HG03521 (cell line): Measurements from ENCODE around the gene BSN.

Experiments used
- ATAC-seq: cut with Tn5 transposase; IDR thresholded peaks from one replicate; pipeline ENCODE4 v1.9.1; 2021; ENCODE audit warnings: mild to moderate bottlenecking, moderate library complexity; ENCODE audit not compliant: unreplicated experiment

BSN gene

GRCh38 chr3:49652218-49652902 lies 98.1 kb downstream of the BSN start:
- ATAC-seq: no peak

DNA sequence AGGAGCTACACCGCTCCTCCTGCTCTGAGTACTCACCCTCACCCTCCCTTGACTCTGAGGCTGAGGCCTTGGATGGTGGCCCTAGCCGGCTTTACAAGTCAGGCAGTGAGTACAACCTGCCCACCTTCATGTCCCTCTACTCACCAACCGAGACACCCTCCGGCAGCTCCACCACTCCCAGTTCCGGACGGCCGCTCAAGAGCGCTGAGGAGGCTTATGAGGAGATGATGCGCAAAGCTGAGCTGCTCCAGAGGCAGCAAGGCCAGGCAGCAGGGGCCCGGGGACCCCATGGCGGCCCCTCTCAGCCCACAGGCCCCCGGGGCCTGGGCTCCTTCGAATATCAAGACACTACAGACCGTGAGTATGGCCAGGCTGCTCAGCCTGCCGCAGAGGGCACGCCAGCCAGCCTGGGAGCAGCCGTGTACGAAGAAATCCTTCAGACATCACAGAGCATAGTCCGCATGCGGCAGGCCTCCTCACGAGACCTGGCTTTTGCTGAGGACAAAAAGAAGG lies 98.7 kb downstream of the BSN start:
- ATAC-seq: no peak

DNA sequence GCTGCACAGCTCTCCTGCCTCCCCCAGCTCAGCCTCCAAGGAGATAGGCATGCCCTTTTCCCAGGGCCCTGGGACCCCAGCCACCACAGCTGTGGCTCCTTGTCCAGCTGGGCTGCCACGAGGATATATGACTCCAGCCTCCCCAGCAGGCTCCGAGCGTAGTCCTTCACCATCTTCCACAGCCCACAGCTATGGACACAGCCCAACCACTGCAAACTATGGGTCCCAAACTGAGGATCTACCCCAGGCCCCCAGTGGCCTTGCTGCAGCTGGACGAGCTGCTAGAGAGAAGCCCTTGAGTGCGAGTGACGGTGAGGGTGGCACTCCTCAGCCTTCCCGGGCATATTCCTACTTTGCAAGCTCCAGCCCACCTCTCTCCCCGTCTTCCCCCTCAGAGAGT lies 99.3 kb downstream of the BSN start:
- ATAC-seq: no peak

DNA sequence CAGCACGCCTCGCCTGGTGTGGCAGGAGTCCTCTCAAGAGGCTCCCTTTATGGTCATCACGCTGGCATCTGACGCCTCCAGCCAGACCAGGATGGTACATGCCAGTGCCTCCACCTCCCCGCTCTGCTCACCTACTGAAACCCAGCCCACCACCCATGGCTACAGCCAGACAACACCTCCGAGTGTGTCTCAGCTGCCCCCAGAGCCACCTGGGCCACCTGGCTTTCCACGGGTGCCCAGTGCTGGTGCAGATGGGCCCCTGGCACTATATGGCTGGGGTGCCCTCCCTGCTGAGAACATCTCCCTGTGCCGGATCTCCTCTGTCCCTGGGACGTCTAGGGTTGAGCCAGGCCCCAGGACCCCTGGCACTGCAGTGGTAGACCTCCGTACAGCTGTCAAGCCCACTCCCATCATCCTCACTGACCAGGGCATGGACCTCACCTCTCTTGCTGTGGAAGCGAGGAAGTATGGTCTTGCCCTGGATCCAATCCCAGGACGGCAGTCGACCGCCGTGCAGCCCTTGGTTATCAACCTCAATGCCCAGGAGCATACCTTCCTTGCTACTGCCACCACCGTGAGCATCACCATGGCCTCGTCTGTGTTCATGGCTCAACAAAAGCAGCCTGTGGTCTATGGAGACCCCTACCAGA lies 100.0 kb downstream of the BSN start:
- ATAC-seq: no peak

DNA sequence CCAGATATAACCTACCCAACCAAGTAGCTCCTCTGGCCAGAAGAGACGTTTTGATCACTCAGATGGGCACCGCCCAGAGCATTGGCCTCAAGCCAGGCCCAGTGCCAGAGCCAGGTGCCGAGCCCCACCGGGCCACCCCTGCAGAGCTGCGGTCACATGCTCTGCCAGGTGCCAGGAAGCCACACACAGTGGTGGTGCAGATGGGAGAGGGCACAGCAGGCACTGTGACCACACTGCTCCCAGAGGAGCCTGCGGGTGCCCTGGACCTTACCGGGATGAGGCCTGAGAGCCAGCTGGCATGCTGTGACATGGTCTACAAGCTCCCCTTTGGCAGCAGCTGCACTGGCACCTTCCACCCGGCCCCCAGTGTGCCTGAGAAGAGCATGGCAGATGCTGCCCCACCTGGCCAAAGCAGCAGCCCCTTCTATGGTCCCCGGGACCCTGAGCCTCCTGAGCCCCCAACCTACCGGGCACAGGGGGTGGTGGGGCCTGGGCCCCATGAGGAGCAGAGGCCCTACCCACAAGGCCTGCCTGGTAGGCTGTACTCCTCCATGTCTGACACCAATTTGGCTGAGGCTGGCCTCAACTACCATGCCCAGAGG lies 100.8 kb downstream of the BSN start:
- ATAC-seq: no peak

- no peak for ATAC-seq
Observed at GRCh38 chr3:49655731-49656285, 101.5 kb downstream of the BSN start.

DNA sequence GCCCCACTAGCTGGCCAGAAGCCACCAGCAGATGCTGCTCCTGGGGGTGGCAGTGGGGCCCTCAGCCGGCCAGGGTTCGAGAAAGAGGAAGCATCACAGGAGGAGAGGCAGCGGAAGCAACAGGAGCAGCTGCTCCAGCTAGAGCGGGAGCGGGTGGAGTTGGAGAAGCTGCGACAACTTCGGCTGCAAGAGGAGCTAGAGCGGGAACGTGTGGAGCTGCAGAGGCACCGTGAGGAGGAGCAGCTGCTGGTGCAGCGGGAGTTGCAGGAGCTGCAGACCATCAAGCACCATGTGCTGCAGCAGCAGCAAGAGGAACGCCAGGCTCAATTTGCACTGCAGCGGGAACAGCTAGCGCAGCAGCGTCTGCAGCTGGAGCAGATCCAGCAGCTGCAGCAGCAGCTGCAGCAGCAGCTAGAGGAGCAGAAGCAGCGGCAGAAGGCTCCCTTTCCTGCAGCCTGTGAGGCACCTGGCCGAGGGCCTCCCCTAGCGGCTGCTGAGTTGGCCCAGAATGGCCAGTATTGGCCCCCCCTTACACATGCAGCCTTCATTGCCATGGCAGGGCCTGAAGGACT lies 102.3 kb downstream of the BSN start:
- no peak for ATAC-seq

- no peak for ATAC-seq
Observed at GRCh38 chr3:49657208-49657915, 103.1 kb downstream of the BSN start.

DNA sequence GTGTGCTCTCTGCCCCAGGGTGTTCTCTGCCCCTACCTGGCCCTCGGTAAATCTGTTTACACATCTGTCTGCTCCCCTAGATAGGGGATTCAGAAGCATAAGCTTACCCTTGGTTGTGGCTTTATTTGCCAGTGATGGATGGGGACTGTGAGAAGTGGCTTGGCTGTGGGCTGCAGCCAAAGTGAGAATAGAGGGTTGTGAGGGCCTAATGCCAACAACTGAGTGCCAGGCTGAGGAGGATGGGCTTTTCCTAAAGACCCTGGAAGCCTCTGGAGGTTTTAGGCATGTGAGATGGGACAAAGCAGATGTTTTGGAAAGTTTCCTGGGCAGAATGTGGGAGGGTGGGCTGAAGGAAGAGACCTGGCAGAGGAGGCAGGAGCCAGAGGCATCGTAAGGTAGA lies 104.4 kb downstream of the BSN start:
- ATAC-seq: no peak

- ATAC-seq: no peak
Observed at GRCh38 chr3:49659756-49660155, 105.5 kb downstream of the BSN start.

GRCh38 chr3:49661281-49661680 lies 107.0 kb downstream of the BSN start:
- no peak for ATAC-seq

DNA sequence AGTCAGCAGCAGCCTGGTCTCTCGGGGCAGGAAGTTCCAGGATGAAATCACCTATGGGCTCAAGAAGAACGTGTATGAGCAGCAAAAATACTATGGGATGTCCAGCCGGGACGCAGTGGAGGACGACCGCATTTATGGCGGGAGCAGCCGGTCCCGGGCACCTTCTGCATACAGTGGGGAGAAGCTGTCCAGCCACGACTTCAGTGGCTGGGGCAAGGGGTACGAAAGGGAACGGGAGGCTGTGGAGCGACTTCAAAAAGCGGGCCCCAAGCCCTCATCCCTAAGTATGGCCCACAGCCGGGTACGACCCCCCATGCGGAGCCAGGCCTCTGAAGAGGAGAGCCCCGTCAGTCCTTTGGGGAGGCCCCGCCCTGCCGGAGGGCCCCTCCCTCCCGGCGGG lies 107.7 kb downstream of the BSN start:
- ATAC-seq: no peak

DNA sequence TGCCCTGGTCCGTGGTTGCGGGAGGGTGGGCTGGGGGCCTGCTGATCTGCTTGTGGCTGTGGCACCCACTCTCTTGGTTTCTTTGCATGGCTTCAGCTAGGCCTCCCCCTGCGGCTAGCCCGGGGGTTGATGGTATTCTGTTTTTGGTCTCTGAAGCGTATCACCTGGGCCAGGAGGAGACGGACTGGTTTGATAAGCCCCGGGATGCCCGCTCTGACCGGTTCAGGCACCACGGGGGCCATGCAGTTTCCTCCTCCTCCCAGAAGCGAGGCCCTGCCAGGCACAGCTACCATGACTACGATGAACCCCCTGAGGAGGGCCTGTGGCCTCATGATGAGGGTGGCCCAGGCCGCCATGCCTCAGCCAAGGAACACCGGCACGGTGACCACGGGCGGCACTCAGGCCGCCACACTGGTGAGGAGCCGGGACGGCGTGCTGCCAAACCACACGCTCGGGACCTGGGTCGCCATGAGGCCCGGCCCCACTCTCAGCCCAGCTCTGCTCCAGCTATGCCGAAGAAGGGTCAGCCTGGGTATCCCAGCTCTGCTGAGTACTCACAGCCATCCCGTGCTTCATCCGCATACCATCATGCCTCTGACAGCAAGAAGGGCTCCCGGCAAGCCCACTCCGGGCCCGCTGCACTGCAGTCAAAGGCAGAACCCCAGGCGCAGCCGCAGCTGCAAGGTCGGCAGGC lies 108.6 kb downstream of the BSN start:
- no peak for ATAC-seq

GRCh38 chr3:49663831-49664230 lies 109.6 kb downstream of the BSN start:
- no peak for ATAC-seq

DNA sequence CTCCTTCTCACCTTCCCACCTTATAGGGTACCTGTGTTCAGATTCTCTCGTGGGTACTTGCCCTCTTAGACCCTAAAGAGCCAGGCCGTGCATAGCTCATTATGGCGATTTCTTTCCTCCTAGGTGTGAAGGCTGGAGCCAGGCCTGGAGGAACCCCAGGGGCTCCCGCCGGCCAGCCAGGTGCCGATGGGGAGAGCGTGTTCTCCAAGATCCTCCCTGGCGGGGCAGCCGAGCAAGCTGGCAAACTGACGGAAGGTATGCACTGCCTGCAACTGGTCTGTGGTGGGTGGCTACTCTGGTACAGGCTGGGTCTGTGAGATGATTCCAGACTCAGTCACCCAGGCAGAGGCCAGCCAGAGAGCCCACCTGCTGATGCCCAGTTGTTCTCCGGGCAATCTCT lies 110.0 kb downstream of the BSN start:
- ATAC-seq: no peak

- ATAC-seq: no peak
Observed at GRCh38 chr3:49665822-49666519, 111.7 kb downstream of the BSN start.

DNA sequence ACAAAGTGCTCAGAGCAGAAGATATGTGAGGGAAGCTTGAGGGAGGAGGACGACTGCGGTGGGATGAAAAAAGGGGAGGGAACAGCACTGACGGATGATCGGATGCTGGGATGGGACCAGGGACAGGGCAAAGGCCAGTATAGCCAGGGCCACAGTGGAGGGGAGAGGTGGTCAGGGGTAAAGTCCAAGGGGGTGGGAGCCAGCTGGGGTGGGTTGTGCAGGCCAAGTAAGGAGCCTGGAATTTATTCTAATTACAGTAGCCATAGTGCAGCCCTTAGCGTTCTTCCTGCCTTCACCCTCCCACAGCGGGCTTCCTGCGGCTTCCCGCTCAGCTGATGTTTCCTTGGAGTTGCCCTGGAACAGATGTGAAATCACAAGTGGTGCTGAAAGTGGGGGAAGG lies 112.3 kb downstream of the BSN start:
- no peak for ATAC-seq

DNA sequence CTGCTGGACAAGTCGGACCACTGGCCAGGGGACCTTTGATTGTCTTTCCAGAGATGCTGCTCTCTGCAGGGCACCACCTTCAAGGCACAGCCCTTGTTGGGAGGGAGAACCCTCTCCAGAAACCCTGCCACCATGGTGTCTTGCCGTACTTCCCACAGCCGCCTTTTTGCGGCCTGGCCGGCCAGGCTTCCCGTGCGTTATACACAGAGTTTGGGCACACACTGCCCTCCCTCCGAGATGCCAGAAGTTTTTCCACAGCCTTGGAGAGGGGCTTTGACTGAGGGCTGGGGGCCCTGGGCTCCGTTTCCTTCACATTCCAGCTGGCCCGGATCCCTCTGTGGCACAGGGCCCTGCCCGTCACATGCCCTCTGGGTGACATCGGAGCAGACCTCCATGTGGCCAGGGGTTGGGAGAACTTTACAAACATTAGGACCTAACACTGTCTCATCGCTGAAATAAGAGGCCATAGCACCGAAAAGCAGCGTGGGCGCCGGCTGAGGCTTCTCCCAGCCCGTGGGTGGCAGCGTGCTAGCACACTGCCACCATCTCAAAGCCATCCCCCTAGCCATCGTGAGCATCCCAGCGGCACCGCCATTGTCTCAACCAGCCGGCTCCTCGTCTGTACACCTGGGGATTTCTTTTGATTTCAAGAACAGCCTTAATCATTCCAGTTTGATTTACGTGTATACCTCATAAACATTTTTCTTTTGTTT lies 113.6 kb downstream of the BSN start:
- no peak for ATAC-seq

GRCh38 chr3:49668414-49668797 lies 114.1 kb downstream of the BSN start:
- ATAC-seq: no peak
